Activated CD8-positive, alpha-beta T cell treated with anti-CD3 and anti-CD28 coated beads for 36 hours (primary cell): ENCODE measurements around the gene UGT2A1. TPM values are rescaled to one million over a fixed set of nuclear protein-coding genes. Genes with fewer than 3 reads are reported as not detected.

Experiments used
- ATAC-seq: fragments of 200-7000 bp; cut with Tn5 transposase; one replicate; pipeline ENCODE4 v1.10.0; 2021; ENCODE audit warnings: mild to moderate bottlenecking, moderate library complexity
- CTCF ChIA-PET: fragments of 350-600 bp; sonication (Branson Sonifier 250); formaldehyde crosslinking; loops from one replicate; lab custom pipeline; 2021; ENCODE audit warnings: antibody characterized with exemption; lab: Charles Lee
- POLR2A ChIA-PET: fragments of 350-600 bp; sonication (Branson Sonifier 250); formaldehyde crosslinking; loops from one replicate; lab custom pipeline; 2021; ENCODE audit warnings: antibody characterized with exemption; lab: Charles Lee
- DNase-seq: peaks from one replicate; pipeline ENCODE4 v3.0.0-alpha.2; 2020
- H3K27ac Mint-ChIP-seq: one replicate; pipeline ENCODE4 v1.8.0; 2021; ENCODE audit warnings: mild to moderate bottlenecking, mixed read lengths
- H3K27me3 Mint-ChIP-seq: one replicate; pipeline ENCODE4 v1.8.0; 2021; ENCODE audit warnings: mixed read lengths
- H3K36me3 Mint-ChIP-seq: one replicate; pipeline ENCODE4 v1.8.0; 2021; ENCODE audit warnings: low read depth, mixed read lengths
- H3K4me1 Mint-ChIP-seq: one replicate; pipeline ENCODE4 v1.8.0; 2021; ENCODE audit warnings: low read depth, mixed read lengths
- H3K4me3 Mint-ChIP-seq: one replicate; pipeline ENCODE4 v1.8.0; 2021; ENCODE audit warnings: mild to moderate bottlenecking, moderate library complexity, mixed read lengths
- H3K9me3 Mint-ChIP-seq: one replicate; pipeline ENCODE4 v1.8.0; 2021; ENCODE audit warnings: mixed read lengths
- intact Hi-C: fragments of 100-400 bp; cut with micrococcal nuclease; formaldehyde crosslinking; loops from one replicate; pipeline ENCODE4 v1.10.0; 2022
- total RNA-seq, 2 experiments: library from RNA; stranded (reverse); gene quantifications; one replicate each; pipeline ENCODE4 v1.2.3, GENCODE V29; 2021
- TF ChIP-seq, protein P1 (sequence below): fragments of 200-600 bp; IDR thresholded peaks from one replicate; pipeline ENCODE4 v1.8.0; 2022; ENCODE audit warnings: antibody characterized with exemption, mild to moderate bottlenecking

Gene UGT2A1
- total RNA-seq, 2 experiments from 2014 or later = not detected

DNA sequence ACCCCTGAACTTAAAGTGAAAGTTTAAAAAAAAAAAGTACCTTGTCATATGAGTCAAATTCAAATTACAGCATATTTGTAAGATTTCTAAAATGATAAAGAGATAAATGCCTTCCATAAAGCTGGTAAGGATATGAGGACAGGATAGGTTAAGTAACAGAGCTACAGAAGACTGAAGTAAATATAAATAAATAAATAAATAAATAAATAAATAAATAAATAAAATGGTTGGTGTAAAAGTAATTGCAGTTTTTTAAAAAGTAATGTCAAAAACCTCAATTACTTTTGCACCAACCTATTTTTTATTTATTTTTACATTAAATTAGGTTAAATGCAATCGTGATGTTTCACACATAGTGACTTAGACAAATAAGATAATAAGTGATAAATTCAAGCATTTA, 75.8 kb downstream of the UGT2A1 start:
- ChIA-PET CTCF (no interaction called here), POLR2A (no interaction called here)
- H3K4me1 Mint-ChIP-seq = no peaks in the 10 kb centered on the region
- intact Hi-C loops = no loop called here
- DNase-seq = no peak
- H3K27ac Mint-ChIP-seq = no peak overlapping the region
- no peak overlapping the region for H3K4me3 Mint-ChIP-seq
- ATAC-seq = no peak
- H3K27me3 Mint-ChIP-seq = no peaks in the 10 kb centered on the region
- TF ChIP-seq, protein P1, sequence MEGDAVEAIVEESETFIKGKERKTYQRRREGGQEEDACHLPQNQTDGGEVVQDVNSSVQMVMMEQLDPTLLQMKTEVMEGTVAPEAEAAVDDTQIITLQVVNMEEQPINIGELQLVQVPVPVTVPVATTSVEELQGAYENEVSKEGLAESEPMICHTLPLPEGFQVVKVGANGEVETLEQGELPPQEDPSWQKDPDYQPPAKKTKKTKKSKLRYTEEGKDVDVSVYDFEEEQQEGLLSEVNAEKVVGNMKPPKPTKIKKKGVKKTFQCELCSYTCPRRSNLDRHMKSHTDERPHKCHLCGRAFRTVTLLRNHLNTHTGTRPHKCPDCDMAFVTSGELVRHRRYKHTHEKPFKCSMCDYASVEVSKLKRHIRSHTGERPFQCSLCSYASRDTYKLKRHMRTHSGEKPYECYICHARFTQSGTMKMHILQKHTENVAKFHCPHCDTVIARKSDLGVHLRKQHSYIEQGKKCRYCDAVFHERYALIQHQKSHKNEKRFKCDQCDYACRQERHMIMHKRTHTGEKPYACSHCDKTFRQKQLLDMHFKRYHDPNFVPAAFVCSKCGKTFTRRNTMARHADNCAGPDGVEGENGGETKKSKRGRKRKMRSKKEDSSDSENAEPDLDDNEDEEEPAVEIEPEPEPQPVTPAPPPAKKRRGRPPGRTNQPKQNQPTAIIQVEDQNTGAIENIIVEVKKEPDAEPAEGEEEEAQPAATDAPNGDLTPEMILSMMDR = no peak
- no peaks in the 10 kb centered on the region for H3K9me3 Mint-ChIP-seq
- no peaks in the 10 kb centered on the region for H3K36me3 Mint-ChIP-seq

DNA sequence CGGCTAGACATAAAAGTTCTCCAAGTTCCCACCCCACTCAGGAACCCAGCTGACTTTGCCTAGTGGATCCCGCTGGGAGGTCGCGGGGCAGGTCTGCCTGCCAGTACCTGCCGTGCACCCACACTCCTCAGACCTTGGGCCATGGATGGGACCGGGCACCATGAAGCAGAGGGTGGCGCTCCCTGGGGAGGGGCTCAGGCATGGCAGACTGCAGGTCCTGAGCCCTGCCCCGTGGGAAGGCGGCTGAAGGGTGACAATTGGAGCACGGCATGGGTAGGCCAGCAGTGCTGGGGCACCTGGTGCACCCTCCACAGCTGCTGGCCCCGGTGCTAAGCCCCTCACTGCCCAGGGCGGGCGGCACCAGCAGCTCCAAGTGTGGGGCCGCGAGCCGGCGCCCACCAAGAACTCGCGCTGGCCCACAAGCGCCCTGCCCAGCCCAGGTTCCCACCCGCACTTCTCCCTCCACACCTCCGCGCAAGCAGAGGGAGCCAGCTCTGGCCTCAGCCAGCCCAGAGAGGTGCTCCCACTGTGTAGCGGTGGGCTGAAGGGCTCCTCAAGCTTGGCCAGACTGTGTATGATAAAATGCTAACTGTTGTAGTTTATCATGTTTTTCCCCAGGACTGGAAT, 76.7 kb downstream of the UGT2A1 start:
- intact Hi-C loops = no loop called here

DNA sequence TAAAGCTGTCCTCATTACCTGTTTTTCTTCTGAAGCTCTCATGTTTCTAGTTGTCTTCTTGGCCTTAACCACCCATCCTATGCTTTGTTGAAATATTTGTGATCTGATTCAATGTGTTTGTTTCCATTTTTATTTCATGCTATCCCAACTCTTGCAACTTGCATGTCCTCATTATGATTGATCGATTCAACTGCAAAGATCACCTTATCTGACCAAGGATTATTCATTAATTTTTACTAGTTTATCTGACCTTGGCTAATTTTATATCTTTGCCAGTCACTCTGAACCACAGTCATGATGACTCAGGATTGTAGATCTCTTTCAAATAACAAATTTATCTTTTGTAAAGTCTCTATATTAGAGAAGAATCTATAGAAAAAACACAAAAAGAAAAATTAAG, 84.3 kb downstream of the UGT2A1 start:
- Mint-ChIP-seq H3K4me3 (no peak overlapping the region), H3K27ac (no peak overlapping the region), H3K36me3 (no peaks in the 10 kb centered on the region), H3K27me3 (peaks cover 2% of the 10 kb centered on the region), H3K4me1 (no peaks in the 10 kb centered on the region), H3K9me3 (peaks cover 3% of the 10 kb centered on the region)
- TF ChIP-seq, protein P1 = no peak
- ATAC-seq (no peak), DNase-seq (no peak)
- ChIA-PET CTCF (no interaction called here), POLR2A (no interaction called here)
- intact Hi-C loops = no loop called here

More for the DNA sequence above, 76.7 kb downstream of the UGT2A1 start:
- H3K36me3 Mint-ChIP-seq = no peaks in the 10 kb centered on the region
- no peaks in the 10 kb centered on the region for H3K27me3 Mint-ChIP-seq
- H3K4me1 Mint-ChIP-seq = no peaks in the 10 kb centered on the region
- POLR2A ChIA-PET = no interaction called here
- TF ChIP-seq, protein P1 = no peak
- ATAC-seq = no peak
- no peak for DNase-seq
- no peaks in the 10 kb centered on the region for H3K9me3 Mint-ChIP-seq
- no peak overlapping the region for H3K27ac Mint-ChIP-seq
- H3K4me3 Mint-ChIP-seq = no peak overlapping the region
- CTCF ChIA-PET = no interaction called here

DNA sequence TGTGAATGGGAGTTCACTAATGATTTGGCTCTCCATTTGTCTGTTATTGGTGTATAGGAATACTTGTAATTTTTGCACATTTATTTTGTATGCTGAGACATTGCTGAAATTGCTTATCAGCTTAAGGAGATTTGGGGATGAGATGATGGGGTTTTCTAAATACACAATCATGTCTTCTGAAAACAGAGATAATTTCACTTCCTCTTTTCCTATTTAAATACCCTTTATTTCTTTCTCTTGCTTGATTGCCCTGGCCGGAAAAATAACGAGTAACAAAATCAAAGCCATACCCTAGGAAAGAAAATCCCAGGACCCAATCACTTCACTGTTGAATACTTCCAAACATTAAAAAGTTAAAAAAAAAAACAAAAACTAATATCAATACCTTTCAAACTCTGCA, 89.6 kb downstream of the UGT2A1 start:
- intact Hi-C loops = no loop called here
- TF ChIP-seq, protein P1 = no peak
- Mint-ChIP-seq H3K36me3 (no peaks in the 10 kb centered on the region), H3K9me3 (peaks cover 3% of the 10 kb centered on the region), H3K4me3 (no peak overlapping the region), H3K27me3 (peaks cover 2% of the 10 kb centered on the region), H3K27ac (no peak overlapping the region), H3K4me1 (no peaks in the 10 kb centered on the region)
- no peak for ATAC-seq
- DNase-seq = no peak
- ChIA-PET POLR2A (no interaction called here), CTCF (no interaction called here)

DNA sequence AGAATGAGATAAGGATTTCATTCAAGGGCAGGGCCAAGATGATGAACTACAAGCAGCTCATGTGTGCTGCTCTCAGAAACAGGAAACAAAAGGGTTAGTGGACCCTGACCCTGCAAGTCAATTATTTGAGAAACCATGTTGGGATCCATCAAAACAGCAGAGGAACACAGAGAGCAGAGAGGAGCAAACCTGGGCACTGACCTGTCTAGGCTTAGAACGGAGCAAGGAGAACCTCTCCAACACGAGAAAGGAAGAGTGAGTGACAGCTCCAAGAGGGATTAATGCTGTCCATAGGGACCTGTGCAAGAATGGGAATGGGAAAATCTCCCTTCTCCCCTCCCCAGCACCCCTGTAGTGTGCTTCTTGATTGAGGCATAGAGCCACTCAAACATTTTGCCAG, 103.4 kb downstream of the UGT2A1 start:
- ChIA-PET CTCF (no interaction called here), POLR2A (no interaction called here)
- no peak overlapping the region for H3K4me3 Mint-ChIP-seq
- TF ChIP-seq, protein P1 = no peak
- H3K27ac Mint-ChIP-seq = no peak overlapping the region
- intact Hi-C loops = no loop called here
- no peaks in the 10 kb centered on the region for H3K4me1 Mint-ChIP-seq
- no peak for ATAC-seq
- no peaks in the 10 kb centered on the region for H3K36me3 Mint-ChIP-seq
- no peaks in the 10 kb centered on the region for H3K27me3 Mint-ChIP-seq
- no peaks in the 10 kb centered on the region for H3K9me3 Mint-ChIP-seq
- no peak for DNase-seq
